CD4-positive, alpha-beta T cell treated with Interleukin-21 for 1 hour (primary cell): Measurements from ENCODE around the gene GRIK3.
"Not testable (repeated sequence)": the region's sequence is repeated elsewhere in the genome, so short reads cannot be mapped to it uniquely, and the experiment has no call there.

Source experiments
- DNase-seq: peaks from one replicate; pipeline ENCODE4 v3.0.0-alpha.2; 2020

The GRIK3 gene

GRCh38 chr1:37034121-37035013 is at the start of gene GRIK3:
Gene GRIK3, minus strand, starts transcription at chr1:37034515. Its CDS starts 407 bp downstream, at chr1:37034108.
- DNase-seq, result no peak

DNA sequence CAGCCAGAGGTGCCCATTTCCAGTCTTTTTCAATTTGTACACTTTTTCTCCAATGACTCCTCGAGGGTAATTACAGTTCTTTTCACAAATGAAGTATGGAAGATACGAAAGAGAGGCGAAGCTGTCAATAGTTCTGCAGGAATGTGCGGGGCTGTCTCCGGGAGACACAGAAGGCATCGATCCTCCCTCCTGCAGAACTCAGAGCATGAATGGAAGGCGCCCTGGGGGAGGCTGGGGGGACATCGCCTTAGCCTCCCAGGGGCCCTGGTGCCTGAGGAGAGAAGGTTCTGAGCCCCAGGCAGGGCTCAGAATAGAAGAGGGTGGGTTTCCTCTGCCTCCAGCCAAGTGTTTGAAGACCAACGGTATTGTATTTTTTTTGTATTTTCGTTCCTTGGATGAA is 49.7 kb upstream of the GRIK3 start:
- DNase-seq, result no peak

DNA sequence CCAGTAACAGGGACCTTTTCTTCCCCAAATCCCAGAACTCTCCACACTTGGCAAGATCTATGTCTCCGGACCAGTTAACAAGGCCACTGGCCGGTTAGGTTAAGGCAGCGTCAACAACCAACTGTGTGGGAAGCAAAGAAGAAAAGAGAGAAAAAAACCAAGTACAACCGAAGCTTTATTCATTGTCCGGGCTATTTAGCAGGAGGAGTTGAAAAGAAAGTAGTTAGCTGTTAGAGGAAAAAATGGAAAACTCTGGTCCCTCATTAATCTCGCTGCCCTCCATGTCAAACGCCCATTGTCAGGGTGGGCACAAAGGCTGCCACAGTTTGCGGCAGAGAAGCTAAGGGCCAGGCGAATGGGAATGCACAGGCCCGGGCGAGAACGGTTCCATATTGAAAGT is 49.3 kb upstream of the GRIK3 start:
- no peak for DNase-seq

DNA sequence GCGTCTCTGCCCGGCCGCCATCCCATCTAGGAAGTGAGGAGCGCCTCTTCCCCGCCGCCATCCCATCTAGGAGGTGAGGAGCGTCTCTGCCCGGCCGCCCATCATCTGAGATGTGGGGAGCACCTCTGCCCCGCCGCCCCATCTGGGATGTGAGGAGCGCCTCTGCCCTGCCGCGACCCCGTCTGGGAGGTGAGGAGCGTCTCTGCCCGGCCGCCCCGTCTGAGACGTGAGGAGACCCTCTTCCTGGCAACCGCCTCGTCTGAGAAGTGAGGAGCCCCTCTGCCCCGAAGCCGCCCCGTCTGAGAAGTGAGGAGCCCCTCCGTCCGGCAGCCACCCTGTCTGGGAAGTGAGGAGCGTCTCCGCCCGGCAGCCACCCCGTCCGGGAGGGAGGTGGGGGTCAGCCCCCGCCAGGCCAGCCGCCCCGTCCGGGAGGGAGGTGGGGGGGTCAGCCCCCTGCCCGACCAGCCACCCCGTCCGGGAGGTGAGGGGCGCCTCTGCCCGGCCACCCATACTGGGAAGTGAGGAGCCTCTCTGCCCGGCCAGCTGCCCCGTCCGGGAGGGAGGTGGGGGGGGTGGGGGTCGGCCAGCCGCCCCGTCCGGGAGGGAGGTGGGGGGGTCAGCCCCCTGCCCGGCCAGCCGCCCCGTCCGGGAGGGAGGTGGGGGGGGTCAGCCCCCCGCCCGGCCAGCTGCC is 46.1 kb upstream of the GRIK3 start:
- DNase-seq, result not testable (repeated sequence)

DNA sequence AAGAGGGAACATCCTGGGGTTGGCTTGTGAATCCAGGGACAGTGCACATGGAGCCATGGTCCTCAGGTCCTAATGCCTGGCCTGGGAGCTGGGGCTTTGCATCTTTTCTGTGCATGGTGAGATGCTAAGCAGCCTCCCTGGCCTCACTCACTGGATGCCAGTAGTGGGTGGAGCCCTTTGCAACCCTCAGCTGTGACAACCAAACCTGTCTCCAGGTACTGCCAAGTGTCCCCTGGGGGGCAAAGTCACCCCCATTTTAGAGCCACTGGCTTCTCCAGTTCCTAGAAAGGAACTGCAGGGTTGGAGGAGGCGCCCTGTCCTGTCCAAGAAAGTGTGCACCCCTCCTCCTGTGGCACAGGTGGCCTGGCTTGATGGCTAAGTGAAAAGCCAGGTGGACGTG is 44.6 kb upstream of the GRIK3 start:
- no peak for DNase-seq

- no peak for DNase-seq
Measured at GRCh38 chr1:37076168-37076567, 41.9 kb upstream of the GRIK3 start.

DNA sequence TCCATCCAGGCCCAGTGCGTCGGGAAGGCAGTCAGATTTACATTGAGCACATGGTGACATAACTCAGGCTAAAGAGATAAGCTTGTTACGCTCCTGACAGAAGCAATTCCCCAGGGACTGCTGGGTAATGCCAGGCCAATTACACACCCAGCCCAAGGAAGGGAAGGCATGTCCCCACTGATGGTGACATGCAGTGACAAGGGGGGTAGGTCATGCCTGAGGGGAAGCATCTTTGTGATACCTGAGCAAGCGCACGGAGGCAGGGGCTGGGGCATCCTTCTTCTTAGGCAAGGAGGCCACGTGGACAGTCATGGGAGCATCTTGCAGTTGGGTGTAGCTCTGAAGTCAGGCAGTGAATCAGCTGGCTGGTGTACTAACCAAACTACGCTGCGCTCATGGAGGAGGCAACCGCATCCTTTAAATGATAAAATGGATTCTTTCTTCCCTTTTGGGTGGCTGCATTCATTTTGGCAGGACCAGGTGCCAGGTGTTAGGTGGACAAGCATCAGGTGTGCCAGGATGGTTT is 39.6 kb upstream of the GRIK3 start:
- no peak for DNase-seq

- DNase-seq, result no peak
Measured at GRCh38 chr1:37073152-37073853, 39.0 kb upstream of the GRIK3 start.

DNA sequence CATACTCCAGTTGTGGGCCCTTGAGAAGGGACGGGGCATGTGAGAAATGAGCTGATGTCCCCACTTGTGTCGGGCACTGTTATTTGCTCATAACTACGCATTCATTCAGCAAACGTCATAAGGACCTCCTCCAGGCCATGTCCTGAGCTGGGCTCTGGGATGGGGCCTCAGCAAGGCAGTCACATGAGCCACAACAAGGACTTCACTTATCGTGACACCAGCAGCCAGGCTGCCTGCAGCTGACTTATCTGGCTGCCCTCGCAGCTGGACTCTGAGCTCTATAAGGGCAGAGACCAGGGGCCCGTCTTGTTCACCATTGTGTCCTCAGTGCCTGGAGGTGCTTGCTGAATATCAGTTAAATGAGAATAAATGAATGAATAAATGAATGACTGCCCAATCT is 37.5 kb upstream of the GRIK3 start:
- DNase-seq, result no peak

DNA sequence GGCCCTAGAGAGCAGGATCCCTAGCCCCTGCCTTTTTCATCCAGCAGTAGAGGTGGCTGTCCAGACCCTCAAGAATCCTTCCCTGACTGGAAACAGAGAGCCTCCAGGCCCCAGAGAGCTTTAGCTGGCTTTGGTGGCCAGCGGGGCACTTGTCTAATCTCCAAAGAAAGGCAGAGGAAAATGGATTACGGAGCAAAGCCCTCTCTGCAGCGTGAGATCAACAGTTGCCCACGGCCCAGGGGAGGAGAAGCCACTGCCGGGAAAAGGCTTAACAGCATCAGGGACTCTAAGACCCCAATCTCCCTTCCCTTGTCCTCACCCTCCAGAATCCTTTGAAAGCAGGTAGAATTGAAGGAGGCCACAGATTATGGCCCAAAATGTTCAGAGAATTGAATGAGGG is 35.8 kb upstream of the GRIK3 start:
- DNase-seq, result no peak

DNA sequence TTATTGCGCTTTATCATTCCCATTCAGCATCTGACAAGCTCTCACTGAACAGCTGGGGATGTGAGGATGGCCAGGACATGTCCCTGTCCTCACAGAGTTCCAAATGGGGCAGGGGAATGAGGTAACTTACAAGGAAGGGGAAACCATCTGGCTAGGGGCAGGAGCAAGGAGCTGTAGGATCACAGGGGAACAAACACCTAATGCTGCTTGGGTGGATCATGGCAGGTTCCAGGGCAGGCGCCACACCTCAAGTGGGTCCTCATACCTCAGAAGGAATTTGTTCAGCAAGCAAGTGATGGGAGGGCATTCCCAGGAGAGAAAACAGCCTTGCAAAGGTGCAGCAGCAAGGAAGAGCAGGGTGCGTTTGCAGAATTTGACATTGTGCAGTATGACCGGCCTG is 35.1 kb upstream of the GRIK3 start:
- DNase-seq, result no peak

- no peak for DNase-seq
Measured at GRCh38 chr1:37068897-37069296, 34.6 kb upstream of the GRIK3 start.

DNA sequence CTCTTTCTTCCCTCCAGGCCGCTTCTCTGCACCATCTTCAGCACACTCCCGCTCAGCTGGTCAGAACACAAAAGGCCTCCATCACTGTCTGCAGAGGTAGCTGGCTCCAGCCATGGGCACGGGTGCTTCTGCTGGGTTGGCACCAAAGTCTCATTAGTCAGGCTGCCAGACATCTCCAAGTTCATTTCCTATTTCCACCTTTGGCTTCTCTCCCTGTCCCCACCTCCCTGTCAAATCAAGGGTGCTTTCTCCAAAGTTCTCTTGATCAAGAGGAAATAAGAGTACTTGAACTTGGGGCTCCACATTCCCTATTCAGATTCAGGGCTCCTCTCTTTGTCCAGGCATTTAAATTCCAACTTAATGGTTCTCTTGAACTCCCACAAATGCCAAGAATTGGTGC is 33.9 kb upstream of the GRIK3 start:
- no peak for DNase-seq

DNA sequence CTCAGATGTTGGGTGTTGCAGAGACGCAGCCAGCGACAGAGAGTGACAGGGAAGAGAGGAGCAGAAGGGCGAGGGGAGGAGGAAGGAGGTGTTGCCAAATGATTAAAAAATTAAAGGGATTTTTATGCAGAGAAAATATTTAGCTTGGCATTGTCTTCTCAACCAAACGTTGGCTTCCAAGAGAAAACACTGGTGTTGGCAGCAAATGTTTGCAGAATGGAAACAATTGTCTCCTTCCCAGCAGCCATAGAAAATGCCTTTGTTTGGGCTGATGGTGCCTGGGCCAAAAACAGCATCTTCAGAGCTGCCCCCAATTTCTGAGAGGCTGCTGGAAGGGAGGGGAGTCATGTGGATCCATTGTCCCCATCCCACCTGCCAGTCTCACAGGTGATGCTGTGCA is 29.7 kb upstream of the GRIK3 start:
- no peak for DNase-seq

DNA sequence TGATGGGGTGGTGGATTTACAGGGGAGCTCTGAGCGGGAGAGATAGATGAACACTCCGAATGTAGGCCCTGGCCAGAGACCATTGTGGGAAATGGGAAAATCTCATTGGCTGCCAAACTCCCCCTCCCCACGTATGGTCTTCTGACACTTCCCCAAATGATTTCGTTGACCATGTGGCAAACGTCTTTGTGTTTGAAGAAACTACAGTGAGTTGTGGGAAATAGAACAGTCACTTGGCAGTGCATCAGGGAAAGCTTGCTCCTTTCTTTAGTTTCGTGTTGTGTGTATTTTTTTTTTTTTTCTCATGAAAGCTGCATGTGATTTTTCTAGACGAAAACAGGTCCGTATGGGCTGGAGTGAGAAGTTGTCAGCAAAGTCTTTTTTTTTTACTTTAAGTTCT is 25.0 kb upstream of the GRIK3 start:
- no peak for DNase-seq

- no peak for DNase-seq
Measured at GRCh38 chr1:37058424-37058988, 24.2 kb upstream of the GRIK3 start.

GRCh38 chr1:37056325-37056724 is 22.0 kb upstream of the GRIK3 start:
- no peak for DNase-seq

- no peak for DNase-seq
Measured at GRCh38 chr1:37055631-37056030, 21.3 kb upstream of the GRIK3 start.

DNA sequence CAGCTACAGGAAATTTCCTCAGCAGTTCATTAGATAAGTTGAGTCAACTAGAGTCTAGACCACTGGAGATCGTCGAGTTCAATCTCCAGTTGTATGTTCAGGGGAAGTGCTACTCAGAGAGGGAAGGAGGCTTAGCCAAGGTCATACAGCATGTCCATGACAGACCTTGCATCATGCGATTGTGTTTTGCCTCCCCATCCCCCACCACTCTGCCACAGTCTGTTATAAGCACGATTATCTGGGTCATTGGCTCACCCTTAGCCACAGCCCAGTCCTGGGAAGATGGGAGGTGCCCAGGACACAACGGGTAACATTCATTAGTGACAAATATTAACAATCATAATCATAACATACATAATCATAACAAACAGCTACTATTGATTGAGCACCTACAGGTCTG is 18.9 kb upstream of the GRIK3 start:
- DNase-seq, result no peak

- DNase-seq, result no peak
Measured at GRCh38 chr1:37052120-37052519, 17.8 kb upstream of the GRIK3 start.

- DNase-seq, result no peak
Measured at GRCh38 chr1:37051346-37051745, 17.0 kb upstream of the GRIK3 start.

DNA sequence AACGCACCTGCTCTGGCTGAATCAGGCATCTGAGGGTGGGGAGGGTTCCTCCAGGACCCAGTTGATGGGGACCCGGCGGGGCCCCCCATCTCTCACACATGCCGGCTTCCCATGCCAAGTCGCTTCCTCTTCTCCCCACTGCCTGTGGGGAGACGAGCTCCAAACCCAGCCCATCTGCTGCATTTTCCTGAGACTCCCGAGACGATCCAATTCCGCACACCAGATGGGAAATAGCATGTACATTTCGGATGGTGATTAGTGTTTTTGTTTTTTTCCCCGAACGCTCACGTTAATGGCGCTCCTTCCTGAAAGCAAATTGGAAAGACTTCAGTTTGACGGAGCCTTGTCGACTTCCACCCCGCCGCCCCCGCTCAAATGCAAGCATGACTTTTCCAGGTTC is 13.2 kb upstream of the GRIK3 start:
- DNase-seq, result no peak

DNA sequence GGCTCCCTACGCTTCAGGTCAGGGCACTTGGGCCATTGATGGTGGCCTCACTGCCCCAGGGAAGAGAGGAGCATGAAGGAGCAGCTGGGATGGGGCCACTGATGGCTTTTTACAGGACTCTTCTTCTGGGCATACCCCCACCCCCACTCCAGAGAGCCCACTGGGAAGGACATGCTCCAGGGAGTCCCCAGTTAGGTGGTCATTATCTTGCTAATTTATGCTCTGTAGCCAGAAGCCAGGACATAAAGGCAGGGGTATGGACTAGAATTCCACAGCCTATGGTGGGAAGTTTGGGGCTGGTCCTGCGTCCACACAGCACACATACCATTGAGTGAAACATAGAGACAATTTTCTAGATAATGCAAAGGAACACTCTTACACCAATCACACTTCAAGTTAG is 8.8 kb upstream of the GRIK3 start:
- no peak for DNase-seq
